Stimulated activated CD4-positive, alpha-beta T cell treated with anti-CD3 and anti-CD28 coated beads, Interleukin-12 subunit alpha, Interleukin-12 subunit beta, amount 100 ng/mL, for 48 hours (primary cell): ENCODE results near the gene DOCK3.
"Not testable (repeated sequence)": the region's sequence is repeated elsewhere in the genome, so short reads cannot be mapped to it uniquely, and the experiment has no call there.

Experiments used
- DNase-seq, 3 donors: peaks; one replicate each; pipeline ENCODE4 v3.0.0-alpha.2; 2020; ENCODE audit warnings: low read depth in 2 of 3, low spot score in 1 of 3

Gene DOCK3

GRCh38 chr3:50971487-50971924, 296.8 kb downstream of the DOCK3 start:
- peak; percentile 6 to 40 (median 7) for DNase-seq

GRCh38 chr3:50972029-50972428, 297.3 kb downstream of the DOCK3 start:
- no peak for DNase-seq

GRCh38 chr3:50978586-50978985, 303.9 kb downstream of the DOCK3 start:
- DNase-seq = not testable (repeated sequence)

GRCh38 chr3:50978991-50979667, 304.4 kb downstream of the DOCK3 start:
- no peak for DNase-seq

GRCh38 chr3:50982540-50983325, 308.0 kb downstream of the DOCK3 start:
- DNase-seq = no peak

GRCh38 chr3:50983887-50984286, 309.2 kb downstream of the DOCK3 start:
- DNase-seq = no peak

GRCh38 chr3:50985893-50986292, 311.2 kb downstream of the DOCK3 start:
- DNase-seq = no peak

GRCh38 chr3:50986726-50987125, 312.0 kb downstream of the DOCK3 start:
- no peak for DNase-seq

- no peak for DNase-seq
These were observed 319.8 kb downstream of the DOCK3 start for GRCh38 chr3:50994537-50994936.

- DNase-seq = no peak
These were observed 320.5 kb downstream of the DOCK3 start for GRCh38 chr3:50995085-50995824.

- DNase-seq = no peak
These were observed 327.8 kb downstream of the DOCK3 start for GRCh38 chr3:51002495-51002894.

GRCh38 chr3:51004235-51004634, 329.5 kb downstream of the DOCK3 start:
- no peak for DNase-seq

GRCh38 chr3:51024121-51024520, 349.4 kb downstream of the DOCK3 start:
- no peak for DNase-seq

- DNase-seq = peak; percentile 31 to 41 (median 35)
These were observed 350.3 kb downstream of the DOCK3 start for GRCh38 chr3:51024765-51025632.

GRCh38 chr3:51031666-51032065, 356.9 kb downstream of the DOCK3 start:
- no peak for DNase-seq

- no peak for DNase-seq
These were observed 360.9 kb downstream of the DOCK3 start for GRCh38 chr3:51035630-51036029.

- no peak for DNase-seq
These were observed 370.3 kb downstream of the DOCK3 start for GRCh38 chr3:51044982-51045381.

GRCh38 chr3:51052562-51052961, 377.8 kb downstream of the DOCK3 start:
- no peak for DNase-seq

GRCh38 chr3:51057121-51057520, 382.4 kb downstream of the DOCK3 start:
- no peak for DNase-seq

- DNase-seq = no peak
These were observed 388.3 kb downstream of the DOCK3 start for GRCh38 chr3:51063053-51063452.

- DNase-seq = no peak
These were observed 400.6 kb downstream of the DOCK3 start for GRCh38 chr3:51075221-51075775.
